HCT116 (cell line): ENCODE data around the gene MAP1LC3B.

Experiments used
- CEBPB ChIP-seq: IDR thresholded peaks from 2 replicates; pipeline ENCODE4 v1.6.1; 2012; ENCODE audit warnings: low read depth
- CTCF ChIP-seq, 3 experiments: fragments of 200-600 bp in 1 of 3; sonication (generic) in 1 of 3; IDR thresholded peaks in 2 of 3; conservative IDR thresholded peaks in 1 of 3; 2 replicates each; pipeline ENCODE4 v1.5.1; 2012 to 2017; ENCODE audit warnings: low read depth in 2 of 3, low read length in 2 of 3, antibody characterized with exemption in 1 of 3, borderline replicate concordance in 1 of 3, control low read depth in 1 of 3, mild to moderate bottlenecking in 1 of 3, mixed read lengths in 1 of 3, mixed run types in 1 of 3, moderate library complexity in 1 of 3; ENCODE audit not compliant: insufficient read depth in 1 of 3
- EZH2 ChIP-seq: fragments of 200-600 bp; sonication (generic); IDR thresholded peaks from 2 replicates; pipeline ENCODE4 v1.6.1; 2017; ENCODE audit warnings: antibody characterized with exemption, mixed run types
- EZH2phosphoT487 ChIP-seq: fragments of 200-600 bp; IDR thresholded peaks from 2 replicates; pipeline ENCODE4 v1.6.1; 2018; ENCODE audit warnings: antibody characterized with exemption, borderline replicate concordance
- MAX ChIP-seq: IDR thresholded peaks from 2 replicates; pipeline ENCODE4 v1.6.1; 2012
- POLR2AphosphoS5 ChIP-seq: IDR thresholded peaks from 2 replicates; pipeline ENCODE4 v1.6.1; 2011; ENCODE audit warnings: mild to moderate bottlenecking, low read depth, low read length, moderate library complexity
- SIN3A ChIP-seq: IDR thresholded peaks from 2 replicates; pipeline ENCODE4 v1.6.1; 2012; ENCODE audit warnings: low read depth
- YY1 ChIP-seq: IDR thresholded peaks from 2 replicates; pipeline ENCODE4 v1.6.1; 2011; ENCODE audit warnings: low read length, low read depth, moderate library complexity, mild to moderate bottlenecking; ENCODE audit not compliant: insufficient replicate concordance; ENCODE audit errors: extremely low read depth
- ZFX ChIP-seq: fragments of 450-650 bp; IDR thresholded peaks from 2 replicates; pipeline ENCODE4 v1.6.1; 2017

- TF ChIP-seq YY1 (no peak), CTCF (IDR thresholded peaks at IDR 0.05 in 2 of 3, conservative IDR thresholded peaks at IDR 0.05 in 1 of 3; ENCODE audit: borderline replicate concordance in 1 of 3, insufficient read depth in 1 of 3, low read depth in 2 of 3, low read length in 2 of 3) (no peak), EZH2 (no peak), EZH2phosphoT487 (no peak), CEBPB (no peak), MAX (no peak), ZFX (no peak), POLR2AphosphoS5 (no peak), SIN3A (no peak)
These were observed 18.4 kb downstream of the MAP1LC3B start for GRCh38 chr16:87410530-87410929.
